GM12878 (cell line): ENCODE results near the gene SORBS1. TPM values are rescaled to one million over a fixed set of nuclear protein-coding genes. Genes with fewer than 3 reads are reported as not detected.

ENCODE experiments used
- ATAC-seq: fragments of 200-7000 bp; cut with Tn5 transposase; 3 replicates; pipeline ENCODE4 v1.9.1; 2020; ENCODE audit warnings: mild to moderate bottlenecking, moderate library complexity
- BruUV-seq: library from RNA; stranded (reverse); fragments of 400-500 nt; replicated peaks from 2 replicates; lab custom pipeline; 2021; lab: Mats Ljungman, UMichigan
- CTCF ChIA-PET: fragments of 300-600 bp; sonication (Branson Sonifier 250); formaldehyde crosslinking; extraction: SDS; loops from one replicate; lab custom pipeline; 2021; ENCODE audit warnings: inconsistent platforms; lab: Yijun Ruan, JAX
- POLR2A ChIA-PET: fragments of 350-600 bp; formaldehyde crosslinking; extraction: SDS; loops from one replicate; lab custom pipeline; 2021; ENCODE audit warnings: inconsistent platforms; lab: Charles Lee
- RAD21 ChIA-PET: fragments of 300-600 bp; sonication (Branson Sonifier 250); formaldehyde crosslinking; loops from one replicate; lab custom pipeline; 2023; ENCODE audit warnings: antibody characterized with exemption; ENCODE audit not compliant: unreplicated experiment; lab: Charles Lee
- SMC1A ChIA-PET: fragments of 300-600 bp; sonication (Branson Sonifier 250); formaldehyde crosslinking; loops from one replicate; lab custom pipeline; 2023; ENCODE audit not compliant: unreplicated experiment, uncharacterized antibody; lab: Charles Lee
- DNase-seq: peaks from one replicate; pipeline ENCODE4 v3.0.0-alpha.2; 2011; ENCODE audit warnings: low read depth, low spot score
- FAIRE-seq: peaks from 3 replicates; lab custom pipeline; 2011; peaks lifted over from hg19 to GRCh38; lab: Jason Lieb, UNC
- H2AFZ ChIP-seq: 2 replicates; pipeline ENCODE4 v1.6.0; 2011; ENCODE audit warnings: low read depth, low read length, control low read depth; ENCODE audit not compliant: control insufficient read depth
- H3K27ac ChIP-seq: 2 replicates; pipeline ENCODE4 v1.5.1; 2011; ENCODE audit warnings: control low read depth; ENCODE audit not compliant: control insufficient read depth, insufficient read depth
- H3K27me3 ChIP-seq, 2 experiments: replicated peaks in 1 of 2; 2 replicates each; pipeline versions ENCODE4 v1.6.0 to v1.6.1; 2011; ENCODE audit warnings: low read length in 1 of 2; ENCODE audit not compliant: control insufficient read depth in 2 of 2, insufficient read depth in 2 of 2
- H3K36me3 ChIP-seq, 2 experiments: 2 replicates each; pipeline ENCODE4 v1.5.1; 2011; ENCODE audit warnings: low read length in 1 of 2; ENCODE audit not compliant: control insufficient read depth in 2 of 2, insufficient read depth in 2 of 2
- H3K4me1 ChIP-seq: 2 replicates; pipeline ENCODE4 v1.6.1; 2011; ENCODE audit warnings: mild to moderate bottlenecking, low read length, moderate library complexity, mixed read lengths; ENCODE audit not compliant: control insufficient read depth, insufficient read depth
- H3K4me2 ChIP-seq: 2 replicates; pipeline ENCODE4 v1.6.0; 2011; ENCODE audit warnings: control low read depth; ENCODE audit not compliant: control insufficient read depth, insufficient read depth
- H3K4me3 ChIP-seq: fragments of 200-600 bp; sonication (generic); 2 replicates; pipeline ENCODE4 v1.5.1; 2016
- H3K79me2 ChIP-seq: 2 replicates; pipeline ENCODE4 v1.6.0; 2011; ENCODE audit warnings: low read length; ENCODE audit not compliant: control insufficient read depth, insufficient read depth
- H3K9ac ChIP-seq: 2 replicates; pipeline ENCODE4 v1.8.0; 2011; ENCODE audit warnings: low read length, control low read depth, mixed read lengths; ENCODE audit not compliant: control insufficient read depth, insufficient read depth
- H3K9me3 ChIP-seq: replicated peaks from 3 replicates; pipeline ENCODE4 v1.5.1; 2011; ENCODE audit warnings: mild to moderate bottlenecking, low read length; ENCODE audit not compliant: control insufficient read depth, insufficient read depth
- H4K20me1 ChIP-seq: 2 replicates; pipeline ENCODE4 v1.6.0; 2011; ENCODE audit not compliant: control insufficient read depth, insufficient read depth
- CREM ChIP-seq: IDR thresholded peaks from 2 replicates; pipeline ENCODE4 v1.6.1; 2014; ENCODE audit warnings: antibody characterized with exemption, low read depth
- IRF4 ChIP-seq: IDR thresholded peaks from 2 replicates; pipeline ENCODE4 v1.6.1; 2011; ENCODE audit warnings: low read depth, low read length
- PML ChIP-seq: IDR thresholded peaks from 2 replicates; pipeline ENCODE4 v1.6.1; 2012; ENCODE audit warnings: low read length, inconsistent platforms
- SREBF2 ChIP-seq: IDR thresholded peaks from 2 replicates; pipeline ENCODE4 v1.6.1; 2012; ENCODE audit warnings: mild to moderate bottlenecking, low read length
- WGBS: methylation state at CpG from one replicate; pipeline ENCODE4 v1.1.6; 2016; ENCODE audit warnings: low lambda C conversion rate; ENCODE audit not compliant: insufficient replicate concordance, insufficient coverage; ENCODE audit errors: missing lambda C conversion rate; 5-methylcytosine and 5-hydroxymethylcytosine counted together
- in situ Hi-C: fragments of 300-500 bp; cut with MboI; formaldehyde crosslinking; loops from 9 replicates; pipeline ENCODE4 v1.14.3; 2018; ENCODE audit warnings: mixed read lengths
- intact Hi-C: fragments of 100-400 bp; cut with micrococcal nuclease; formaldehyde crosslinking; loops from one replicate; pipeline ENCODE4 v1.14.2; 2022; ENCODE audit not compliant: unreplicated experiment
- polyA plus RNA-seq, 11 experiments: library from polyadenylated mRNA; depleted of rRNA in 4 of 11; unstranded in 6 of 11; stranded (reverse) in 5 of 11; fragments of >200 nt; fragmentation: Nextera tagmentation in 4 of 11; fragmentation: Illumina TruSeq in 1 of 11; extraction: Ambion mirVana in 4 of 11; extraction: Trizol in 1 of 11; gene quantifications; 1 replicate in 1 of 11; 2 replicates in 10 of 11; pipeline versions ENCODE4 v1.2.1 to v1.2.3, GENCODE V29; 2011 to 2016; ENCODE audit warnings: inconsistent platforms in 2 of 11, missing spikeins in 2 of 11, low read depth in 1 of 11
- total RNA-seq, 4 experiments: library from RNA; depleted of rRNA in 3 of 4; stranded (reverse); fragments of >200 nt in 3 of 4; fragmentation: Illumina TruSeq in 1 of 4; extraction: Trizol in 1 of 4; gene quantifications; 2 replicates each; pipeline versions ENCODE4 v1.2.1 to v1.2.3, GENCODE V29; 2013 to 2021
- TF ChIP-seq, protein P1 (sequence below): IDR thresholded peaks from 2 replicates; pipeline ENCODE4 v1.6.1; 2012; ENCODE audit warnings: low read length, inconsistent platforms
- TF ChIP-seq, protein P2 (sequence below): IDR thresholded peaks from 2 replicates; pipeline ENCODE4 v1.6.1; 2011; ENCODE audit warnings: low read depth, mild to moderate bottlenecking, low read length, moderate library complexity, borderline replicate concordance; ENCODE audit errors: extremely low read depth
- TF ChIP-seq, protein P3 (sequence below): fragments of 450-650 bp; IDR thresholded peaks from 2 replicates; pipeline ENCODE4 v1.6.1; 2014; ENCODE audit warnings: mild to moderate bottlenecking
- TF ChIP-seq, protein P4 (sequence below), 3 experiments: IDR thresholded peaks in 2 of 3; conservative IDR thresholded peaks in 1 of 3; 2 replicates each; pipeline ENCODE4 v1.5.1; 2011; ENCODE audit warnings: low read depth in 3 of 3, low read length in 3 of 3, mild to moderate bottlenecking in 3 of 3, control low read depth in 2 of 3, moderate library complexity in 2 of 3, inconsistent platforms in 1 of 3, mixed read lengths in 1 of 3; ENCODE audit not compliant: control insufficient read depth in 2 of 3, insufficient read depth in 1 of 3; ENCODE audit errors: extremely low read depth in 1 of 3
- TF ChIP-seq, protein P5 (sequence below): fragments of 150-350 bp; IDR thresholded peaks from 2 replicates; pipeline ENCODE4 v1.6.1; 2014; ENCODE audit warnings: mild to moderate bottlenecking, low read depth, low read length
- TF ChIP-seq, protein P6 (sequence below): fragments of 450-650 bp; IDR thresholded peaks from 2 replicates; pipeline ENCODE4 v1.6.1; 2017; ENCODE audit warnings: borderline replicate concordance

Gene SORBS1
- total and polyA plus RNA-seq, 10 of the 15 experiments (the other 5 are each of a cell fraction or from before 2014, with no cell fraction given) = 0.13 to 0.75 (median 0.39) TPM

DNA sequence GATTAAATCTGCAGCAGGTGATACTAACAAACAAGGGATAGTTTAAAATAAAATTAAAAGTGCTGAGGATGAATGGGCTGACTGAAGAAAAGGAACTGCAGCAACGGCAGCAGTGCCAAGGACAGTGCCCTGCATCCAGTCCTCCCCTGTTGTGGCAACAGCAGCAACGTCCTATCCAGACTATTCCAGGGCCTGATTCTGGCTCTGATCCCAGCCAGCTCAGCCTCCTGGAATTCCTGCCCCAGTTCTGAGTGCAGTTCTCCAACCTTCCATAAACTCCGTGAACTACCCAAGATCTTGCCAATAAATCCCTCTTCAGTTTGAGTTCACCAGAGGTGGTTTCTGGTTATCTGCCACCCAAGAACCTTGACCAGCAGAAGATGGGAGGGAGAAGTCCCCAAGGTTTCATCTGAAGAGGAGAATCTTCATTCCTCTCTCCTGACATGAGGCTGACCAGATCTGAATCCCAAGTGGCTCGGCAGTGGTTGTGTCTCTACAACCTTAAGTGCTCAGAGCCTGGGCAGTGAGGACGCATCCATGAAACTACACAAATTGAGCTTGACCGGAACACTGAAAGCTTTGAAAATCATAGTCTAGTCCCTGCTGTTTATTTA is 115.8 kb downstream of the SORBS1 start:
- TF ChIP-seq, protein P1, sequence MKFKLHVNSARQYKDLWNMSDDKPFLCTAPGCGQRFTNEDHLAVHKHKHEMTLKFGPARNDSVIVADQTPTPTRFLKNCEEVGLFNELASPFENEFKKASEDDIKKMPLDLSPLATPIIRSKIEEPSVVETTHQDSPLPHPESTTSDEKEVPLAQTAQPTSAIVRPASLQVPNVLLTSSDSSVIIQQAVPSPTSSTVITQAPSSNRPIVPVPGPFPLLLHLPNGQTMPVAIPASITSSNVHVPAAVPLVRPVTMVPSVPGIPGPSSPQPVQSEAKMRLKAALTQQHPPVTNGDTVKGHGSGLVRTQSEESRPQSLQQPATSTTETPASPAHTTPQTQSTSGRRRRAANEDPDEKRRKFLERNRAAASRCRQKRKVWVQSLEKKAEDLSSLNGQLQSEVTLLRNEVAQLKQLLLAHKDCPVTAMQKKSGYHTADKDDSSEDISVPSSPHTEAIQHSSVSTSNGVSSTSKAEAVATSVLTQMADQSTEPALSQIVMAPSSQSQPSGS = no peak
- no peak for TF ChIP-seq CREM
- TF ChIP-seq, protein P2, sequence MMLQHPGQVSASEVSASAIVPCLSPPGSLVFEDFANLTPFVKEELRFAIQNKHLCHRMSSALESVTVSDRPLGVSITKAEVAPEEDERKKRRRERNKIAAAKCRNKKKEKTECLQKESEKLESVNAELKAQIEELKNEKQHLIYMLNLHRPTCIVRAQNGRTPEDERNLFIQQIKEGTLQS = no peak
- no peak for TF ChIP-seq PML
- TF ChIP-seq IRF4 = no peak
- TF ChIP-seq, protein P3, sequence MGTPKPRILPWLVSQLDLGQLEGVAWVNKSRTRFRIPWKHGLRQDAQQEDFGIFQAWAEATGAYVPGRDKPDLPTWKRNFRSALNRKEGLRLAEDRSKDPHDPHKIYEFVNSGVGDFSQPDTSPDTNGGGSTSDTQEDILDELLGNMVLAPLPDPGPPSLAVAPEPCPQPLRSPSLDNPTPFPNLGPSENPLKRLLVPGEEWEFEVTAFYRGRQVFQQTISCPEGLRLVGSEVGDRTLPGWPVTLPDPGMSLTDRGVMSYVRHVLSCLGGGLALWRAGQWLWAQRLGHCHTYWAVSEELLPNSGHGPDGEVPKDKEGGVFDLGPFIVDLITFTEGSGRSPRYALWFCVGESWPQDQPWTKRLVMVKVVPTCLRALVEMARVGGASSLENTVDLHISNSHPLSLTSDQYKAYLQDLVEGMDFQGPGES = no peak
- TF ChIP-seq, protein P4, sequence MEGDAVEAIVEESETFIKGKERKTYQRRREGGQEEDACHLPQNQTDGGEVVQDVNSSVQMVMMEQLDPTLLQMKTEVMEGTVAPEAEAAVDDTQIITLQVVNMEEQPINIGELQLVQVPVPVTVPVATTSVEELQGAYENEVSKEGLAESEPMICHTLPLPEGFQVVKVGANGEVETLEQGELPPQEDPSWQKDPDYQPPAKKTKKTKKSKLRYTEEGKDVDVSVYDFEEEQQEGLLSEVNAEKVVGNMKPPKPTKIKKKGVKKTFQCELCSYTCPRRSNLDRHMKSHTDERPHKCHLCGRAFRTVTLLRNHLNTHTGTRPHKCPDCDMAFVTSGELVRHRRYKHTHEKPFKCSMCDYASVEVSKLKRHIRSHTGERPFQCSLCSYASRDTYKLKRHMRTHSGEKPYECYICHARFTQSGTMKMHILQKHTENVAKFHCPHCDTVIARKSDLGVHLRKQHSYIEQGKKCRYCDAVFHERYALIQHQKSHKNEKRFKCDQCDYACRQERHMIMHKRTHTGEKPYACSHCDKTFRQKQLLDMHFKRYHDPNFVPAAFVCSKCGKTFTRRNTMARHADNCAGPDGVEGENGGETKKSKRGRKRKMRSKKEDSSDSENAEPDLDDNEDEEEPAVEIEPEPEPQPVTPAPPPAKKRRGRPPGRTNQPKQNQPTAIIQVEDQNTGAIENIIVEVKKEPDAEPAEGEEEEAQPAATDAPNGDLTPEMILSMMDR (IDR thresholded peaks at IDR 0.05 in 2 of 3, conservative IDR thresholded peaks at IDR 0.05 in 1 of 3; ENCODE audit: control insufficient read depth in 2 of 3, extremely low read depth in 1 of 3, insufficient read depth in 1 of 3, low read depth in 3 of 3, low read length in 3 of 3) = no peak
- TF ChIP-seq, protein P5, sequence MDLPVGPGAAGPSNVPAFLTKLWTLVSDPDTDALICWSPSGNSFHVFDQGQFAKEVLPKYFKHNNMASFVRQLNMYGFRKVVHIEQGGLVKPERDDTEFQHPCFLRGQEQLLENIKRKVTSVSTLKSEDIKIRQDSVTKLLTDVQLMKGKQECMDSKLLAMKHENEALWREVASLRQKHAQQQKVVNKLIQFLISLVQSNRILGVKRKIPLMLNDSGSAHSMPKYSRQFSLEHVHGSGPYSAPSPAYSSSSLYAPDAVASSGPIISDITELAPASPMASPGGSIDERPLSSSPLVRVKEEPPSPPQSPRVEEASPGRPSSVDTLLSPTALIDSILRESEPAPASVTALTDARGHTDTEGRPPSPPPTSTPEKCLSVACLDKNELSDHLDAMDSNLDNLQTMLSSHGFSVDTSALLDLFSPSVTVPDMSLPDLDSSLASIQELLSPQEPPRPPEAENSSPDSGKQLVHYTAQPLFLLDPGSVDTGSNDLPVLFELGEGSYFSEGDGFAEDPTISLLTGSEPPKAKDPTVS = no peak
- TF ChIP-seq, protein P6, sequence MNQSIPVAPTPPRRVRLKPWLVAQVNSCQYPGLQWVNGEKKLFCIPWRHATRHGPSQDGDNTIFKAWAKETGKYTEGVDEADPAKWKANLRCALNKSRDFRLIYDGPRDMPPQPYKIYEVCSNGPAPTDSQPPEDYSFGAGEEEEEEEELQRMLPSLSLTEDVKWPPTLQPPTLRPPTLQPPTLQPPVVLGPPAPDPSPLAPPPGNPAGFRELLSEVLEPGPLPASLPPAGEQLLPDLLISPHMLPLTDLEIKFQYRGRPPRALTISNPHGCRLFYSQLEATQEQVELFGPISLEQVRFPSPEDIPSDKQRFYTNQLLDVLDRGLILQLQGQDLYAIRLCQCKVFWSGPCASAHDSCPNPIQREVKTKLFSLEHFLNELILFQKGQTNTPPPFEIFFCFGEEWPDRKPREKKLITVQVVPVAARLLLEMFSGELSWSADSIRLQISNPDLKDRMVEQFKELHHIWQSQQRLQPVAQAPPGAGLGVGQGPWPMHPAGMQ = no peak
- TF ChIP-seq SREBF2 = no peak
- Histone ChIP-seq H3K9me3 (no peaks in the 10 kb centered on the region), H3K79me2 (no peaks in the 10 kb centered on the region), H3K27ac (no peak overlapping the region), H3K27me3 (no peaks in the 10 kb centered on the region; a peak in 2 of 4 replicates), H2AFZ (no peak overlapping the region), H3K9ac (no peak overlapping the region), H4K20me1 (no peaks in the 10 kb centered on the region), H3K36me3 (no peaks in the 10 kb centered on the region), H3K4me1 (peaks cover 9% of the 10 kb centered on the region), H3K4me3 (no peak overlapping the region), H3K4me2 (no peak overlapping the region)
- in situ Hi-C loops (no loop called here), intact Hi-C loops (loop anchor here (5.0 kb wide), 2 partner anchors 157 to 313 kb away; no protein-coding TSS in a partner anchor)
- CTCF ChIA-PET = interaction anchor here (1.1 to 11.7 kb wide), 19 partner anchors 8 to 543 kb away, joined by 3 to 204 read pairs (median 4); no protein-coding TSS in a partner anchor
- POLR2A ChIA-PET = interaction anchor here (1.4 kb wide), 1 partner anchor 70 kb away, joined by 4 read pairs; no protein-coding TSS in a partner anchor
- RAD21 ChIA-PET = interaction anchor here (0.9 to 7.2 kb wide), 7 partner anchors 14 to 156 kb away, joined by 3 to 59 read pairs (median 3); no protein-coding TSS in a partner anchor
- FAIRE-seq (no peak), DNase-seq (no peak), ATAC-seq (no peak)
- no TSS peak for BruUV-seq
- SMC1A ChIA-PET = interaction anchor here (1.0 to 11.5 kb wide), 7 partner anchors 14 to 157 kb away, joined by 3 to 122 read pairs (median 3); no protein-coding TSS in a partner anchor
- 38% methylated on average over 6 of the region's 6 CpGs for WGBS
